ENCODE results near the gene CCDC88B.
A peak's percentile ranks its signal among the peaks of the same experiment; 100 is the strongest.

Gene CCDC88B

DNA sequence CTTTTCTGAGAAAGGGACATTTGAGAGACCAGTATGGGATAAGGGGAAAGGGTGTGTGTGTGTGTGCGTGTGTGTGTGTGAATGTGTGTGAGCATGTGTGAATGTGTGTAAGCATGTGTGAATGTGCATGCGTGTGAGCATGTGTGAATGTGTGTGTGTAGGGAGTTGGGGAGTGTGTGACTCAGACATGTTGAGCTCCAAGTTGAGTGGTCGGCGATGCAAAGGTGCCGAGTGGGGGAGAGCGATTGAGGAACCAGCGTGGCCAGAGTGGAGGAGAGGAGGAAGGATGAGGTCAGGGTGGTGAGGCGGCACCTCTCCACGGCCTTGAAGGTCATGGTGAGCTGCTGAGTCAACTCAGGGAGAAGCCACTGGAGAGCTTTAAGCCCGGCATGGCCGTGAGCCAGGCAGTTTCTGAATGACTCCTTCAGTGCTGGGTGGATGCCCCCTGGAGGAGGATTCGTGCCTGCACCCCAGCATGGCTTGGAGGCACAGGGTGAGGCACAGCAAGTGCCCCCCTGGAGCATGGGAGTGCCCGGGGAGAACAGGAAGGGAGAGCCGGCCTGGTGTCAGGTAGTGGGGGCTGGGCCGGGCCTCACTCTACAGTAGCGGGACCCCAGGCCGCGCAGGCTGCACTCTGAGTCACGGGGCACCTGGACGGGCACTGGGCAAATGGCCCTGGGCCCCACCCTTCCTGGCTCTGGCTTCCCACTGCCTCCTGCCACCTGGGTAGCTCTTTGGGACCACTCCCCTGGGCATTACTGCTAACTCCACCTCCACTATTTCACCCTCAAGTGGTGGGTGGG is 8.2 kb upstream of the CCDC88B start:
- Histone ChIP-seq H3K9me3 (ENCODE audit: control insufficient read depth, insufficient read depth, low read length) (no peaks in the 10 kb centered on the region), H3K36me3 (ENCODE audit: control insufficient read depth, insufficient read depth, low read length) (no peaks in the 10 kb centered on the region), H3K27me3 (ENCODE audit: control insufficient read depth, insufficient read depth, low read length) (no peaks in the 10 kb centered on the region), H3K9ac (ENCODE audit: low read depth, low read length) (no peak overlapping the region), H3K4me3 (ENCODE audit: low read depth, low read length) (no peak overlapping the region), H3K4me1 (ENCODE audit: control insufficient read depth, insufficient read depth, low read length) (peaks cover 6% of the 10 kb centered on the region)

DNA sequence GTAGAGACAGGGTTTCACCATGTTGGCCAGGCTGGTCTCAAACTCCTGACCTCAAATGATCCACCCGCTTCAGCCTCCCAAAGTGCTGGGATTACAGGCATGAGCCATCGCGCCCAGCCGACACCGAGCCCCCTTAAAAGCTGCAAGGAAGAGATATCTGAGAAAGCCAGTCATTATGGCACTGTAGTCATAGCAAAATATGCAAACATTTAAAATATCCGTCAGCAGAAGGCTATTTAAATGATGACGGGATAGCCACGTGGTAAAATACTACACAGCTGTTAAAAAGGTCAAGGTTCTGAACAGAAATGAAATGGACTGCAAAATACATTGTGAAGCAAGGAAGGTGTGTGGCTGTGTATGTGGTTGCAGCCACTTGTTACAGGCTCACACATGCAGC is 6.4 kb upstream of the CCDC88B start:
- Histone ChIP-seq H3K4me3 (ENCODE audit: low read depth, low read length) (no peak overlapping the region), H3K4me1 (ENCODE audit: control insufficient read depth, insufficient read depth, low read length) (peaks cover 6% of the 10 kb centered on the region), H3K9me3 (ENCODE audit: control insufficient read depth, insufficient read depth, low read length) (no peaks in the 10 kb centered on the region), H3K9ac (ENCODE audit: low read depth, low read length) (no peak overlapping the region), H3K36me3 (ENCODE audit: control insufficient read depth, insufficient read depth, low read length) (no peaks in the 10 kb centered on the region), H3K27me3 (ENCODE audit: control insufficient read depth, insufficient read depth, low read length) (no peaks in the 10 kb centered on the region)

DNA sequence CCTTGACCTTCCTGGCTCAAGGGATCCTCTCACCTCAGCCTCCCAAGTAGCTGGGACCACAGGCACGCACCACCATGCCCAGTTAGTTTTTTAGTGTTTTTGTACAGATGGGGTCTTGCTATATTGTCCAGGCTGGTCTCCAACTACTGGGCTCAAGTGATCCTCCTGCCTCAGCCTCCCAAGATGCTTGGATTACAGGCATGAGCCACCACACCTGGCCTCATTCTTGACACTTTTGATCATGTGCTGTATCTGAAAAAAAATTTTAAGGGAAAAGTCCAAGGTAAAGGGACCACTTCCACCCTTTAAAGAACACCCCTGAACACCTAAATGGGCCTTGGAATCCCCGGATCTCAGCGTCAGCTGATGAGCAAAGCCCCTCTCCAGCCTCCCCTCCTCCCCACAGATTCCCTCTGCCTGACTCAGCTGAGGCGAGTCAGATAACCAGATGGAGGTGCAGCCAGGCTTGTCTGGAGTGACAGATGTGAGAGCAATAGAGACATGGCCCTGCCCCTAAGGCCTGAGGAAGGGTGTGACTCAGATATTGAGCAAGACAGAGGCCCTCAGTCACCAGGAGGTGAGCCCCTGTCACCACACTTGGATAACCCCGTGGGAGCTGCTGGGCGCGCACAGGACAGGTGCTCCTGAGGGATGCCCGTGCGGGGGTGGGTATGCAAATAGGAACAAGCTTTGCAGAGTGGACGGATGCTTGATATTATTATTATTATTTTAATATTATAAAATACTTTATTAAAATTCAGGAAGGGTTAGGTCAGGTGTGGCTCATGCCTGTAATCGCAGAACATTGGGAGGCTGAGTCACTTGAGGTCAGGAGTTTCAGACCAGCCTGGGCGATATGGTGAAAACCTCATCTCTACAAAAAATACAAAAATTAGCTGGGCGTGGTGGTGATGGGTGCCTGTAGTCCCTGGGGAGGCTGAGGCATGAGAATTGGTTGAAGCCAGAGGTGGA is 5.0 kb upstream of the CCDC88B start:
- Histone ChIP-seq H3K4me3 (ENCODE audit: low read depth, low read length) (no peak overlapping the region), H3K36me3 (ENCODE audit: control insufficient read depth, insufficient read depth, low read length) (no peaks in the 10 kb centered on the region), H3K27me3 (ENCODE audit: control insufficient read depth, insufficient read depth, low read length) (peaks cover 3% of the 10 kb centered on the region), H3K9ac (ENCODE audit: low read depth, low read length) (no peak overlapping the region), H3K9me3 (ENCODE audit: control insufficient read depth, insufficient read depth, low read length) (no peaks in the 10 kb centered on the region), H3K4me1 (ENCODE audit: control insufficient read depth, insufficient read depth, low read length) (peaks cover 6% of the 10 kb centered on the region)

DNA sequence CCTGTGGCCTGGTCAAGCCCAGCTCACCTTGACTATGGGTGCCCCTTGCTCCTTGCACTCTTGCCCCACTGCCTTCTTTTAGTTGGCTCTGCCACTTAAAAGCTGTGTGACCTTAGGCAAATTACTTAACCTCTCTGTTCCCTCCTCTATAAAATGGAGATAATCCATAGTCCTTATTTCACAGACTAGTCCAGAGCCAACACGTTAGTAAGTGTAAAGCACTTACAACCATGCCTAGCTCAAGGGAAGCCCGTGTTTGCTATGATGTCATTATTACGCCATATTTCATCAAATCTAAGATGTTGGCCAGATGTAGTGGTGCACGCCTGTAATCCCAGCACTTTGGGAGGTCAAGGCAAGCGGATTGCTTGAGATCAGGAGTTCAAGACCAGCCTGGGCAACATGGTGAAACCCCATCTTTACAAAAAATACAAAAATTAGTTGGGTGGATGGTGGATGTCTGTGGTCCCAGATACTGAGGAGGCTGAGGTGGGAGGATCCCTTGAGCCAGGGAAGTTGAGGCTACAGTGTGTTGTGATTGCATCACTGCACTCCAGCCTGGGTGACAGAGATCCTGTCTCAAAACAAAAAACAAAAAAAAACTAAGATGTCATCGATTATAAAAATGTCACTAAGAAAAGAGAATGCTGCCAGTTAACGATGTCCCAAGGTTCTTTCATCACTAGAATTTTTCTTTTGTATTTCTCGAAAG is 2.3 kb upstream of the CCDC88B start:
- Histone ChIP-seq H3K27me3 (ENCODE audit: control insufficient read depth, insufficient read depth, low read length) (peaks cover 3% of the 10 kb centered on the region), H3K36me3 (ENCODE audit: control insufficient read depth, insufficient read depth, low read length) (no peaks in the 10 kb centered on the region), H3K9ac (ENCODE audit: low read depth, low read length) (no peak overlapping the region), H3K4me1 (ENCODE audit: control insufficient read depth, insufficient read depth, low read length) (peaks cover 4% of the 10 kb centered on the region), H3K9me3 (ENCODE audit: control insufficient read depth, insufficient read depth, low read length) (no peaks in the 10 kb centered on the region), H3K4me3 (ENCODE audit: low read depth, low read length) (no peak overlapping the region)

DNA sequence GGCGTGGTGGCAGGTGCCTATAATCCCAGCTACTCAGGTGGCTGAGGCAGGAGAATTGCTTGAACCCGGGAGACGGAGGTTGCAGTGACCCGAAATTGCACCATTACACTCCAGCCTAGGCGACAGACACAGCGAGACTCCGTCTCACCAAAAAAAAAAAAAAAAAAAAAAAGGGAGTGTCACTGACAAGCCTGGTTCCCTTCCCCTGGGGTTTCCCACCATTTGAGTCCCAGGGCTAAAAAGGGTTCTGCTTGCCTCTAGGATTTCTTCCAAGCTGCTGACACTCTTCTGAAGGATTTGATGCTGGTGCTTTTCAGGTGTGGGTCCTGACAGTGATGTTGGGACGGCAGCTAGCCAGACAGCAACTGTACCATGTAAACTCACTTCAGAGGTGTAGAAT is 1.3 kb upstream of the CCDC88B start:
- H3K9me3 ChIP-seq (ENCODE audit: control insufficient read depth, insufficient read depth, low read length) = no peaks in the 10 kb centered on the region
- H3K27me3 ChIP-seq (ENCODE audit: control insufficient read depth, insufficient read depth, low read length) = peaks cover 3% of the 10 kb centered on the region
- no peak overlapping the region for H3K4me3 ChIP-seq (ENCODE audit: low read depth, low read length)
- H3K4me1 ChIP-seq (ENCODE audit: control insufficient read depth, insufficient read depth, low read length) = peaks cover 6% of the 10 kb centered on the region
- H3K36me3 ChIP-seq (ENCODE audit: control insufficient read depth, insufficient read depth, low read length) = no peaks in the 10 kb centered on the region
- no peak overlapping the region for H3K9ac ChIP-seq (ENCODE audit: low read depth, low read length)

DNA sequence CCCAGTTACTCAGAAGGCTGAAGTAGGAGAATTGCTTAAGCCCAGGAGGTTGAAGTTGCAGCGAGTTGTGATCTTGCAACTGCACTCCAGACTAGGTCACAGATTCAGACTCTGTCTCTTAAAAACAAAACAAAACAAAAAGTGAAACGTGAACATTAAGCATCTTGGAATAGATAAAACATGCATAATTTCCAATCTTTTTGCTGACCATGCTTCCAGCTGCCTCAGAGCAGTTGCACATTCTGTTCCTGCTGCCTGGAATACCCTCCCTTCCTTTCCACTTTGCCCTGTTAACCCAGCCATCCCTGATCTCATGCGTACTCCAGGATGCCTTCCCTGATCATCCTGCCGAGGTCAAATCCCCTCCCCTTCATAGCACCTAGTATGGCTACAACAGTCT is 718 bp upstream of the CCDC88B start:
- Histone ChIP-seq H3K27me3 (ENCODE audit: control insufficient read depth, insufficient read depth, low read length) (peaks cover 3% of the 10 kb centered on the region), H3K36me3 (ENCODE audit: control insufficient read depth, insufficient read depth, low read length) (no peaks in the 10 kb centered on the region), H3K9me3 (ENCODE audit: control insufficient read depth, insufficient read depth, low read length) (no peaks in the 10 kb centered on the region), H3K4me3 (ENCODE audit: low read depth, low read length) (no peak overlapping the region), H3K4me1 (ENCODE audit: control insufficient read depth, insufficient read depth, low read length) (peaks cover 6% of the 10 kb centered on the region), H3K9ac (ENCODE audit: low read depth, low read length) (no peak overlapping the region)

DNA sequence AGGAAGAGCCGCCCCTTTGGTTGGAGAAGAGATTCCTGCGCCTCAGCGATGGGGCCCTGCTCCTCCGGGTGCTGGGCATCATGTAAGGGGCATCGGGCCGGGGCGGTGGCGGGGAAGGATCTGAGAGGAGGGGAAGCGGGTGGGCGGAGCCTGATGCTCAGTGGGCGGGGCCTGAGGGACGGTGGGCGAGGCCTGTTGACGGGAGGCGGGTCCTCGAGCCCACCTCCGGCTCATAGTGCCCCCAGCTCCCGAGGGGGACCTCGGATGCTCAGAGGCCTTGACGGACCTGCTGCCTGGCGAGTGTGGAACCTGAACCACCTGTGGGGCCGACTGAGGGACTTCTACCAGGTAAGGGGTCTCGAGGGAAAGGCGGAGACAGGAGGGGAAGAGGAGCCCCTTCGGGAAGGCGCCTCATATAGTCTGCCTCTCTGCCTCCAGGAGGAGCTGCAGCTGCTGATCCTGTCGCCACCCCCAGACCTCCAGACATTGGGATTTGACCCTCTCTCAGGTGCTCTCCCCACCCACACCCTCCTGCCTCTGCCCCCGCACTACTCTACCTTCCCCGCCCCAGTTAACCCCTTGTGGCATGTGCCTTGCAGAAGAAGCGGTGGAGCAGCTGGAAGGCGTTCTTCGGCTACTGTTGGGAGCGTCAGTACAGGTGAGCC is 799 bp downstream of the CCDC88B start:
- peak overlapping the region; percentile 68 for H3K4me3 ChIP-seq (ENCODE audit: low read depth, low read length)
- no peak overlapping the region for H3K9ac ChIP-seq (ENCODE audit: low read depth, low read length)
- peaks cover 4% of the 10 kb centered on the region for H3K36me3 ChIP-seq (ENCODE audit: control insufficient read depth, insufficient read depth, low read length)
- peaks cover 6% of the 10 kb centered on the region for H3K4me1 ChIP-seq (ENCODE audit: control insufficient read depth, insufficient read depth, low read length)
- no peaks in the 10 kb centered on the region for H3K9me3 ChIP-seq (ENCODE audit: control insufficient read depth, insufficient read depth, low read length)
- peaks cover 3% of the 10 kb centered on the region for H3K27me3 ChIP-seq (ENCODE audit: control insufficient read depth, insufficient read depth, low read length)

DNA sequence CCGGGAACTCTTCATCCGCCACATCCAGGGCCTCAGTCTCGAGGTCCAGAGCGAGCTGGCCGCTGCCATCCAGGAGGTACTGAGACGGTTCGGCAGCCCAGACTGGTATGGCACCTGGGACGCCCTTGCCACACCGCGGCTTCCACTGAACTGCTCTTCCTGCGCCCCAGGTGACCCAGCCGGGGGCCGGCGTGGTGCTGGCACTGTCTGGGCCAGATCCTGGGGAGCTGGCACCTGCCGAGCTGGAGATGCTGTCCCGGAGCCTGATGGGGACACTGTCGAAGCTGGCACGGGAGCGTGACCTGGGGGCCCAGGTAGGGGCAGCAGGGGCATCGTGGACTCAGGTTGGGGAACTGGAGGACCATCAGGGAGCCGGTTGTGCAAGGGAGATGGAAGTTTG is 1.4 kb downstream of the CCDC88B start:
- H3K27me3 ChIP-seq (ENCODE audit: control insufficient read depth, insufficient read depth, low read length) = peaks cover 3% of the 10 kb centered on the region
- H3K9me3 ChIP-seq (ENCODE audit: control insufficient read depth, insufficient read depth, low read length) = no peaks in the 10 kb centered on the region
- peaks cover 6% of the 10 kb centered on the region for H3K4me1 ChIP-seq (ENCODE audit: control insufficient read depth, insufficient read depth, low read length)
- H3K36me3 ChIP-seq (ENCODE audit: control insufficient read depth, insufficient read depth, low read length) = peaks cover 4% of the 10 kb centered on the region
- no peak overlapping the region for H3K9ac ChIP-seq (ENCODE audit: low read depth, low read length)
- H3K4me3 ChIP-seq (ENCODE audit: low read depth, low read length) = peak overlapping the region; percentile 68

DNA sequence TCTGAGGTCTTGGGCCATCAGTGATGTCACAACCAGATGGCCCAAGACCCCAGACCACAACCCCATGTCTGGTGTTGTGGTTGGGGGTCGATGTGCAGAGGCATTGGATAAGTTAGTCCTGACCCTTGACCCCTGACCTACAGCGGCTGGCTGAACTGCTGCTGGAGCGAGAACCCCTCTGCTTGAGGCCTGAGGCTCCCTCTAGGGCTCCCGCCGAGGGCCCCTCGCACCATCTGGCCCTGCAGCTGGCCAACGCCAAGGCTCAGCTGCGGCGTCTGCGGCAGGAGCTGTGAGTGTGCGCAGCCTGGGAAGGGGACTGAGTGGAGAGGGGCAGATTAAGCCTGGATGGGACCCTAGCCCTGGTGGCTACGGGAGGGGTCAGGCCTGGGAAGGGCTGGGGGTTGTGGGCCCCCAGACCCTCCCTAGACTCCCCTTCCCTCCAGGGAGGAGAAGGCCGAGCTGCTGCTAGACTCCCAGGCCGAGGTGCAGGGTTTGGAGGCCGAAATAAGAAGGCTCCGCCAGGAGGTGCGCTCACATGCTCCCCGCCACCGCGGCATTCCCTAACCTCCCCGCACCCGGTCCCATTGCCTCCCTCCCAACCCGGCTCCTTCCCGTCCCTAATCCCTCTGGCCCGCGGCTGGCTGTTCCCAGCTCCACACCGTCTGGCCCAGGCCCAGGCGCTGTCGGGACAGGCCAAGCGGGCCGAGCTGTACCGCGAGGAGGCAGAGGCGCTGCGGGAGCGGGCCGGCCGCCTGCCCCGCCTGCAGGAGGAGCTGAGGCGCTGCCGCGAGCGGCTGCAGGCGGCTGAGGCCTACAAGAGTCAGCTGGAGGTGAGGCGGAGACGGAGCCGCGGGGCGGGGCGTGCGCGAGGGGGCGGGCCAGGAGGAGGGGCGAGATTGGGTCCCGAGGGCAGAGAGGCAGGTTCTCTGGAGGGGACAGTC is 2.1 kb downstream of the CCDC88B start:
- peaks cover 3% of the 10 kb centered on the region for H3K27me3 ChIP-seq (ENCODE audit: control insufficient read depth, insufficient read depth, low read length)
- peaks cover 6% of the 10 kb centered on the region for H3K4me1 ChIP-seq (ENCODE audit: control insufficient read depth, insufficient read depth, low read length)
- H3K9ac ChIP-seq (ENCODE audit: low read depth, low read length) = peak overlapping the region; percentile 47
- peak overlapping the region; percentile 68 for H3K4me3 ChIP-seq (ENCODE audit: low read depth, low read length)
- H3K36me3 ChIP-seq (ENCODE audit: control insufficient read depth, insufficient read depth, low read length) = peaks cover 5% of the 10 kb centered on the region
- no peaks in the 10 kb centered on the region for H3K9me3 ChIP-seq (ENCODE audit: control insufficient read depth, insufficient read depth, low read length)

DNA sequence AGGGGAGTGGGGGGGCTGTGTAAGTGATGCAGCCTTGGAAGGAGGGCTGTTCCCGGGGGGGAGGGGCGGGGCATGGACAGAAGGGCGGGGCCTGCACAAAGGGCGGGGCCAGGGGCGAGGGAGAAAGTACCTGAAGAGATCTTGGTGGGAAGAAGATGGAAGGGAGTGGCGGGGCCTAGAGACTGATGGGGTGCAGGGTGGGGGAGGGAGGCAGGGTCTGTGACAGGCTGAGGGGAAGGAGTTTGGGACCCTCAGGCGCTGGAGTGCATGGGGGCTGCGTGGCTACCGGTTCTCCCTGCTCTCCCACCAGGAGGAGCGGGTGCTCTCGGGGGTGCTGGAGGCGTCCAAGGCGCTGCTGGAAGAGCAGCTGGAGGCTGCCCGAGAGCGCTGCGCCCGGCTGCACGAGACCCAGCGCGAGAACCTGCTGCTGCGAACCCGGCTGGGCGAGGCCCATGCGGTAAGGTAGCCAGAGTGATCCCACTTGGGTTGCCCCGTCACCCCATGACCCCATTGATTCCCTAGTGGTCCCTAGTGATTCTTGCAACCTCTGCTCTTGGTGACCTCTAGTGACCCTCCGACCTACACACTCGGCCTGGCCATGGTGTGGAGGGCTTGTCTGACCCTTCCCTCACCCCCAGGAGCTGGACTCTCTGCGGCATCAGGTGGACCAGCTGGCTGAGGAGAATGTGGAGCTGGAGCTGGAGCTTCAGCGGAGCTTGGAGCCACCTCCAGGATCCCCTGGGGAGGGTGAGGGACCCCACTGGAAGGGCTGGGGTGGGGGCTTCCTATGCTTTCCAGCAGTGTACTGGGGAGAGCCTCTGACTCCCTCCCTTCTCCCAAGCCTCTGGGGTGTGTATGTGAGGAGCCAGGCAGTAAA is 3.1 kb downstream of the CCDC88B start:
- Histone ChIP-seq H3K27me3 (ENCODE audit: control insufficient read depth, insufficient read depth, low read length) (peaks cover 3% of the 10 kb centered on the region), H3K9ac (ENCODE audit: low read depth, low read length) (no peak overlapping the region), H3K9me3 (ENCODE audit: control insufficient read depth, insufficient read depth, low read length) (no peaks in the 10 kb centered on the region), H3K4me1 (ENCODE audit: control insufficient read depth, insufficient read depth, low read length) (peaks cover 6% of the 10 kb centered on the region), H3K36me3 (ENCODE audit: control insufficient read depth, insufficient read depth, low read length) (peaks cover 7% of the 10 kb centered on the region), H3K4me3 (ENCODE audit: low read depth, low read length) (peak overlapping the region; percentile 53)
